ENCODE measurements around the gene PPP1R7.

GRCh38 chr2:241230435-241230834 is 80.2 kb downstream of the PPP1R7 start:
- TF ChIP-seq EZH2 (IDR thresholded peaks at IDR 0.05) = no peak
- no peak for TF ChIP-seq EZH2phosphoT487 (IDR thresholded peaks at IDR 0.05; ENCODE audit: borderline replicate concordance)
- TF ChIP-seq, protein P1, sequence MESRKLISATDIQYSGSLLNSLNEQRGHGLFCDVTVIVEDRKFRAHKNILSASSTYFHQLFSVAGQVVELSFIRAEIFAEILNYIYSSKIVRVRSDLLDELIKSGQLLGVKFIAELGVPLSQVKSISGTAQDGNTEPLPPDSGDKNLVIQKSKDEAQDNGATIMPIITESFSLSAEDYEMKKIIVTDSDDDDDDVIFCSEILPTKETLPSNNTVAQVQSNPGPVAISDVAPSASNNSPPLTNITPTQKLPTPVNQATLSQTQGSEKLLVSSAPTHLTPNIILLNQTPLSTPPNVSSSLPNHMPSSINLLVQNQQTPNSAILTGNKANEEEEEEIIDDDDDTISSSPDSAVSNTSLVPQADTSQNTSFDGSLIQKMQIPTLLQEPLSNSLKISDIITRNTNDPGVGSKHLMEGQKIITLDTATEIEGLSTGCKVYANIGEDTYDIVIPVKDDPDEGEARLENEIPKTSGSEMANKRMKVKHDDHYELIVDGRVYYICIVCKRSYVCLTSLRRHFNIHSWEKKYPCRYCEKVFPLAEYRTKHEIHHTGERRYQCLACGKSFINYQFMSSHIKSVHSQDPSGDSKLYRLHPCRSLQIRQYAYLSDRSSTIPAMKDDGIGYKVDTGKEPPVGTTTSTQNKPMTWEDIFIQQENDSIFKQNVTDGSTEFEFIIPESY (IDR thresholded peaks at IDR 0.05; ENCODE audit: extremely low read depth, insufficient replicate concordance, low read length) = no peak
- no peak for TF ChIP-seq CEBPB (IDR thresholded peaks at IDR 0.05; ENCODE audit: low read depth)

All from HCT116 (cell line).